ENCODE measurements around the gene MUL1.

DNA sequence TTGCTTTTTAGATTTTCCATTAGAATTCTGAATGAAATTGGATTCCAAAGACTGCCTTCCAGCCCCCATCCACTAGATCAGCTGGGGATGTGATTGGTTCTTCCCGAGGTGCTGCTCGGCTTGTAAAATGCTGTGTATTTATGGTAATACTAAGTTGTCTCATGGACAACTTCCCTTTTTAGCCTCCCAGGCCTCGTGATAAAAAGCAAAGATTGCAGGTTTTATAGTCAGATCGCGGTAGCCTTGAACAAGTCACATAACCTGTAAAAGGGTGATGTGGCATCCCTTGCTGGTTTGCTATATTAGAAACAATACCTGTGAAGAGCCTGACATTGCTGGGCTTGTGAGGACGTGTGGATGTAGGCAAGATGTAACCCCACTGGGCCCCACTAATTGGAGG, 10.4 kb downstream of the MUL1 start:
- TF ChIP-seq CTCF (IDR thresholded peaks at IDR 0.05) (no peak), POLR2A (IDR thresholded peaks at IDR 0.05) (no peak)

All from uterus (tissue), 2 donors.